ENCODE measurements around the gene ARRB1. TPM values are rescaled to one million over a fixed set of nuclear protein-coding genes. Genes with fewer than 3 reads are reported as not detected.

Gene ARRB1
- total and polyA plus RNA-seq, 2 of the 13 experiments (the other 11 are each of a cell fraction or from before 2014, with no cell fraction given): 22.5 to 35.7 TPM

GRCh38 chr11:75351791-75352587, 528 bp upstream of the ARRB1 start (continued):
- no peak for TF ChIP-seq ZNF766 (CRISPR knock-in tag; IDR thresholded peaks at IDR 0.05; ENCODE audit: borderline replicate concordance)
- TF ChIP-seq EZH2 (conservative IDR thresholded peaks at IDR 0.05; ENCODE audit: low read depth, low read length): no peak
- TF ChIP-seq TRIM22 (IDR thresholded peaks at IDR 0.05): no peak
- TF ChIP-seq, protein P1, sequence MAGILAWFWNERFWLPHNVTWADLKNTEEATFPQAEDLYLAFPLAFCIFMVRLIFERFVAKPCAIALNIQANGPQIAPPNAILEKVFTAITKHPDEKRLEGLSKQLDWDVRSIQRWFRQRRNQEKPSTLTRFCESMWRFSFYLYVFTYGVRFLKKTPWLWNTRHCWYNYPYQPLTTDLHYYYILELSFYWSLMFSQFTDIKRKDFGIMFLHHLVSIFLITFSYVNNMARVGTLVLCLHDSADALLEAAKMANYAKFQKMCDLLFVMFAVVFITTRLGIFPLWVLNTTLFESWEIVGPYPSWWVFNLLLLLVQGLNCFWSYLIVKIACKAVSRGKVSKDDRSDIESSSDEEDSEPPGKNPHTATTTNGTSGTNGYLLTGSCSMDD (CRISPR knock-in tag; IDR thresholded peaks at IDR 0.05): no peak
- TF ChIP-seq, protein P2, sequence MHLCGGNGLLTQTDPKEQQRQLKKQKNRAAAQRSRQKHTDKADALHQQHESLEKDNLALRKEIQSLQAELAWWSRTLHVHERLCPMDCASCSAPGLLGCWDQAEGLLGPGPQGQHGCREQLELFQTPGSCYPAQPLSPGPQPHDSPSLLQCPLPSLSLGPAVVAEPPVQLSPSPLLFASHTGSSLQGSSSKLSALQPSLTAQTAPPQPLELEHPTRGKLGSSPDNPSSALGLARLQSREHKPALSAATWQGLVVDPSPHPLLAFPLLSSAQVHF (CRISPR knock-in tag; IDR thresholded peaks at IDR 0.05): peak; percentile 72
- TF ChIP-seq ZNF841 (CRISPR knock-in tag; IDR thresholded peaks at IDR 0.05; ENCODE audit: borderline replicate concordance): no peak
- no peak for TF ChIP-seq BRCA1 (CRISPR knock-in tag; IDR thresholded peaks at IDR 0.05)
- TF ChIP-seq TFDP1 (CRISPR knock-in tag; IDR thresholded peaks at IDR 0.05; ENCODE audit: borderline replicate concordance): peak; percentile 33; the same call in 1 of the 2 replicates
- 0 out of 2 replicates have a peak, but pooled peaks have one; percentile 11 for TF ChIP-seq MIER2 (CRISPR knock-in tag; IDR thresholded peaks at IDR 0.05)
- 0 out of 2 replicates have a peak, but pooled peaks have one; percentile 25 for TF ChIP-seq NFYC (CRISPR knock-in tag; IDR thresholded peaks at IDR 0.05)
- no peak for TF ChIP-seq ATRX (CRISPR knock-in tag; IDR thresholded peaks at IDR 0.05; ENCODE audit: borderline replicate concordance)
- no peak for TF ChIP-seq ARHGAP35 (CRISPR knock-in tag; IDR thresholded peaks at IDR 0.05; ENCODE audit: borderline replicate concordance)
- no peak for TF ChIP-seq ZNF432 (CRISPR knock-in tag; IDR thresholded peaks at IDR 0.05; ENCODE audit: borderline replicate concordance)
- TF ChIP-seq, protein P3, sequence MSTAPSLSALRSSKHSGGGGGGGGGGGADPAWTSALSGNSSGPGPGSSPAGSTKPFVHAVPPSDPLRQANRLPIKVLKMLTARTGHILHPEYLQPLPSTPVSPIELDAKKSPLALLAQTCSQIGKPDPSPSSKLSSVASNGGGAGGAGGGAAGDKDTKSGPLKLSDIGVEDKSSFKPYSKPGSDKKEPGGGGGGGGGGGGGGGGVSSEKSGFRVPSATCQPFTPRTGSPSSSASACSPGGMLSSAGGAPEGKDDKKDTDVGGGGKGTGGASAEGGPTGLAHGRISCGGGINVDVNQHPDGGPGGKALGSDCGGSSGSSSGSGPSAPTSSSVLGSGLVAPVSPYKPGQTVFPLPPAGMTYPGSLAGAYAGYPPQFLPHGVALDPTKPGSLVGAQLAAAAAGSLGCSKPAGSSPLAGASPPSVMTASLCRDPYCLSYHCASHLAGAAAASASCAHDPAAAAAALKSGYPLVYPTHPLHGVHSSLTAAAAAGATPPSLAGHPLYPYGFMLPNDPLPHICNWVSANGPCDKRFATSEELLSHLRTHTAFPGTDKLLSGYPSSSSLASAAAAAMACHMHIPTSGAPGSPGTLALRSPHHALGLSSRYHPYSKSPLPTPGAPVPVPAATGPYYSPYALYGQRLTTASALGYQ (CRISPR knock-in tag; IDR thresholded peaks at IDR 0.05): no peak; the same call in 1 of the 2 replicates
- no peak for TF ChIP-seq ZBTB49 (CRISPR knock-in tag; IDR thresholded peaks at IDR 0.05; ENCODE audit: borderline replicate concordance)
- no peak for TF ChIP-seq ZNF570 (CRISPR knock-in tag; IDR thresholded peaks at IDR 0.05; ENCODE audit: borderline replicate concordance)
- peak; percentile 46; the same call in 1 of the 2 replicates for TF ChIP-seq ZNF564 (CRISPR knock-in tag; IDR thresholded peaks at IDR 0.05)
- TF ChIP-seq ZNF317 (CRISPR knock-in tag; IDR thresholded peaks at IDR 0.05): no peak; the same call in 1 of the 2 replicates
